ENCODE measurements around the gene GAP43. TPM values are rescaled to one million over a fixed set of nuclear protein-coding genes. Genes with fewer than 3 reads are reported as not detected.
A peak's percentile ranks its signal among the peaks of the same experiment; 100 is the strongest.

Gene GAP43
- total and polyA plus RNA-seq, 2 of the 13 experiments (the other 11 are each of a cell fraction or from before 2014, with no cell fraction given): not detected

DNA sequence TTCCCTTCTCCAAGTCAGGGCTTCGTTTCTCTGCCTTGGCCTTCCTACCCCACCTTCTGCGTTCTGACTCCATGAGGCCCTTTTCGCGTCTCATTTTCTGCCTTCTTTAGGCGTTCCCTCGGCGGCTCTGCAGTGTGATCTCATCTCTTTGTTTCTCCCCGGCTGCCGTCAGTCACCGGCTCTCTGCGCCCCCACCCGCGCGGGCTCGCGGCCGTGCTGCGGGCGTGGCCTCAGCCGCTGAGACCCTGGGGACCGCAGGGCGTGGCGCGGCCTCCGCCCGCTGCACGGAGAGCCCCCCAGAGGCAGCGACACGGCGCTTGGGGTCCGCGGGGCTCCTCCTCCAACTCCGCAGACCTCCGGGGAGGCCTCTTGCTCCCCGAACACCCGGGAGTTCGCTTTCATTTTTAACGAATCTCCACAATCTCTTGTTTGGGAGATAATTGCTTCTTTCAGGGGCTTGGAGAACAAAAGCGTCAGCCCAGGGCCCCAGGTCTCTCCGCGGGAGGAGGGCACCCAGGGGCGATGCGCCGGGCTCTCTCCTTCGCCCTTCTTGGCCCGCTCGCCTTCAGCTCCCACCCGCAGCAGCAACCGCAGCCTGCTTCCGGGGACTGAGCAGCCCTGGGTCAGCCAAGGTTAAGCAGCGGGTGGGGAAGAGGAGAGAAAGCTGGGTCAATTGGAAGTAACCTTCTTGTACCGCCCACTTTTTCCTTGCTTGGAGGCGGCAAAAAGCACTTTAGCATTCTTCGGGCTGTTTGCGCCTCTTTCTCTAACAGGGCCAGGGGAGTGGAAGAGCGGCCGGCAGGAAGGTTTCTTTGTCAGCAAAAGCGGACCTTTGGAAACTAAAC, 35.2 kb downstream of the GAP43 start (continued):
- no peak for TF ChIP-seq POGZ (CRISPR knock-in tag; IDR thresholded peaks at IDR 0.05)
- TF ChIP-seq RELA (CRISPR knock-in tag; IDR thresholded peaks at IDR 0.05): no peak
- TF ChIP-seq XRCC5 (optimal IDR thresholded peaks at IDR 0.05; ENCODE audit: low read length): peak; percentile 13
- TF ChIP-seq FOXA3 (CRISPR knock-in tag; IDR thresholded peaks at IDR 0.05): 0 out of 2 replicates have a peak, but pooled peaks have one; percentile 5
- TF ChIP-seq ZNF547 (CRISPR knock-in tag; IDR thresholded peaks at IDR 0.05): peak; percentile 45; the same call in 1 of the 2 replicates
- TF ChIP-seq FOXK1 (CRISPR knock-in tag; IDR thresholded peaks at IDR 0.05; ENCODE audit: borderline replicate concordance, low read depth): peak; percentile 38; the same call in 1 of the 2 replicates
- TF ChIP-seq, protein P1, sequence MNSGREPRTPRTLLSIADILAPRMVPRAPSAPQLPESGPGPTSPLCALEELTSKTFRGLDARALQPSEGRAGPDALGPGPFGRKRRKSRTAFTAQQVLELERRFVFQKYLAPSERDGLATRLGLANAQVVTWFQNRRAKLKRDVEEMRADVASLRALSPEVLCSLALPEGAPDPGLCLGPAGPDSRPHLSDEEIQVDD (CRISPR knock-in tag; IDR thresholded peaks at IDR 0.05; ENCODE audit: borderline replicate concordance): no peak
- TF ChIP-seq ZNF557 (CRISPR knock-in tag; IDR thresholded peaks at IDR 0.05): no peak
- no peak for TF ChIP-seq AHR (CRISPR knock-in tag; IDR thresholded peaks at IDR 0.05)
- peak; percentile 29; the same call in 1 of the 2 replicates for TF ChIP-seq TBX2 (CRISPR knock-in tag; IDR thresholded peaks at IDR 0.05; ENCODE audit: borderline replicate concordance)
- peak; percentile 63 for TF ChIP-seq RBM39 (IDR thresholded peaks at IDR 0.05; ENCODE audit: low read depth, low read length, poor library complexity, severe bottlenecking)
- no peak; the same call in 1 of the 2 replicates for TF ChIP-seq ARHGAP35 (CRISPR knock-in tag; IDR thresholded peaks at IDR 0.05; ENCODE audit: borderline replicate concordance)
- 0 out of 2 replicates have a peak, but pooled peaks have one; percentile 20 for TF ChIP-seq JUND (CRISPR knock-in tag; IDR thresholded peaks at IDR 0.05)
- TF ChIP-seq GABPB1 (CRISPR knock-in tag; IDR thresholded peaks at IDR 0.05): peak; percentile 49; the same call in 1 of the 2 replicates
- no peak for TF ChIP-seq SOX6 (IDR thresholded peaks at IDR 0.05)
- peak; percentile 21; the same call in 1 of the 2 replicates for TF ChIP-seq SOX6 (CRISPR knock-in tag; IDR thresholded peaks at IDR 0.05)
- TF ChIP-seq, protein P2, sequence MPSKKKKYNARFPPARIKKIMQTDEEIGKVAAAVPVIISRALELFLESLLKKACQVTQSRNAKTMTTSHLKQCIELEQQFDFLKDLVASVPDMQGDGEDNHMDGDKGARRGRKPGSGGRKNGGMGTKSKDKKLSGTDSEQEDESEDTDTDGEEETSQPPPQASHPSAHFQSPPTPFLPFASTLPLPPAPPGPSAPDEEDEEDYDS (CRISPR knock-in tag; IDR thresholded peaks at IDR 0.05): no peak
- no peak for TF ChIP-seq SOX13 (IDR thresholded peaks at IDR 0.05)
- peak in 1 of 2 experiments; percentile 6; a peak in 1 of 4 replicates for TF ChIP-seq SOX13 (CRISPR knock-in tag; conservative IDR thresholded peaks at IDR 0.05 in 1 of 2, IDR thresholded peaks at IDR 0.05 in 1 of 2)
- TF ChIP-seq MXD3 (CRISPR knock-in tag; IDR thresholded peaks at IDR 0.05): 0 out of 2 replicates have a peak, but pooled peaks have one; percentile 48
- TF ChIP-seq, protein P3, sequence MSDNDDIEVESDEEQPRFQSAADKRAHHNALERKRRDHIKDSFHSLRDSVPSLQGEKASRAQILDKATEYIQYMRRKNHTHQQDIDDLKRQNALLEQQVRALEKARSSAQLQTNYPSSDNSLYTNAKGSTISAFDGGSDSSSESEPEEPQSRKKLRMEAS (IDR thresholded peaks at IDR 0.05): 0 out of 2 replicates have a peak, but pooled peaks have one; percentile 39
- TF ChIP-seq PBX2 (CRISPR knock-in tag; IDR thresholded peaks at IDR 0.05): peak; percentile 49; the same call in 1 of the 2 replicates
- no peak for TF ChIP-seq ATM (IDR thresholded peaks at IDR 0.05; ENCODE audit: borderline replicate concordance)
- no peak for TF ChIP-seq PRMT3 (CRISPR knock-in tag; IDR thresholded peaks at IDR 0.05; ENCODE audit: borderline replicate concordance, low read depth)
- no peak for TF ChIP-seq ZNF841 (CRISPR knock-in tag; IDR thresholded peaks at IDR 0.05; ENCODE audit: borderline replicate concordance)
- TF ChIP-seq ZNF768 (CRISPR knock-in tag; IDR thresholded peaks at IDR 0.05): 0 out of 2 replicates have a peak, but pooled peaks have one; percentile 23
